Neural progenitor cell (in vitro differentiated cells): Measurements from ENCODE around the gene RAB20.

Experiments used
- CTCF ChIP-seq: fragments of 200-600 bp; sonication (generic); IDR thresholded peaks from 2 replicates; pipeline ENCODE4 v1.5.1; 2017; ENCODE audit warnings: antibody characterized with exemption, mild to moderate bottlenecking
- EZH2 ChIP-seq: fragments of 200-600 bp; sonication (generic); IDR thresholded peaks from 2 replicates; pipeline ENCODE4 v1.6.1; 2017; ENCODE audit warnings: antibody characterized with exemption, mild to moderate bottlenecking, moderate library complexity

GRCh38 chr13:110480161-110480560 lies 81.4 kb downstream of the RAB20 start:
- TF ChIP-seq CTCF, result no peak
- TF ChIP-seq EZH2, result no peak
